Stimulated activated naive CD4-positive, alpha-beta T cell (primary cell): ENCODE results near the gene BANK1.

ENCODE experiments used
- DNase-seq, 6 experiments: peaks; one replicate each; lab custom pipeline; 2025; lab: John Stamatoyannopoulos, UW

Gene BANK1

DNA sequence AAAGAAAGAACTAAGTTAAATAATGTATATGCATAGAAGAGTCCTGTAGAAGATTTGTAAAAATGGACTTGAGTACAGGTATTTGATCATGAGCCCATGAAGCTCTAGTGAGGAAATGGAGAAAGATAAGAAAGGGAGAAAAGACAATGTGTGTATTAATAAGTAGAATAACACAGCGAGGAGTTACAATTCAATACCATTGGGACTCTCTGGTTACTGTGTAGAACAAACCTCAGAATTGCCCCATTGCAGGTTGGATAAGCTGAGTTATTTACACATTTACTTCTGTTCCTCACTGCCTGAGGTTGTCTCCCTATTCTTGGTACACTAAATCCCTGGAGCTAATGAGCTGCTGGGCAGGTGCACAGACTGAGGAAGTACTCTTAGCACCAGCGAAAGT, 33.3 kb downstream of the BANK1 start:
- no peak for DNase-seq

DNA sequence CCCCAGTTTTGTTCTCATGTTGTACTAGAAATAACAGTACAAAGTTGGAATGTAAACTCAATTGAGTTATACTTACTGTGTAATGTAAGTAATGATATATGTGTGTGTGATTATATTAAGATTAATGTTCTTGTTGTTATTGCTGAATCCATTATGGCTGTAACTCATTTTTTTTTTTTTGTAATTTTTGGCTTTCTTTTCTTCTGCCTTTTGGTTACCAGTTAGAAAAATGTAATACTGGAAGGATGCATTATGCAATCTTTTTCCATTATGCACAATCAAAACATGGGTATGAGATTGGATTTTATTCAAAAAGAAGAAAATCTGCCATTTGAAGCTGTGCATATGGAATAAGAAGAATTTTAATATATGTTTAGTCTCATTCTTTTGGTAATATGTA, 34.0 kb downstream of the BANK1 start:
- DNase-seq, result no peak

DNA sequence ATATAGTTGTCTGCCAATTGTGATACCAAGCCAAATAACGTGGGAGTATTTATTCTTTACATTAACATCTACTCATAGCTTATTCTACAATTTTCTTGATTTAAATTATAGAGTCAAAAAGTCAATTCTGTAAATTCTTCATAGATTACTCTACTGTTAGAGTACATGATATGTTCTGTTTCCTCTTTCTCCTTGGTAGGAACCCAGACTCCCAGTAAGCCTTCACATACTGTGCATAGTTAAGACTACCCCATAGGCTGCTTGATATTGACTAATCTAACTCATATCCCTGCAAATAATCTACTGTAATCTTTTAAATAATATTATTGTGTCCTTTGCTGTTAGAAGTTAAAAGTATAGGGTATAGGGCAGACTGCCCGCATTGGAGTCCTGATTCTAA, 35.4 kb downstream of the BANK1 start:
- no peak for DNase-seq

- no peak for DNase-seq
Observed at GRCh38 chr4:101831816-101832215, 41.3 kb downstream of the BANK1 start.

DNA sequence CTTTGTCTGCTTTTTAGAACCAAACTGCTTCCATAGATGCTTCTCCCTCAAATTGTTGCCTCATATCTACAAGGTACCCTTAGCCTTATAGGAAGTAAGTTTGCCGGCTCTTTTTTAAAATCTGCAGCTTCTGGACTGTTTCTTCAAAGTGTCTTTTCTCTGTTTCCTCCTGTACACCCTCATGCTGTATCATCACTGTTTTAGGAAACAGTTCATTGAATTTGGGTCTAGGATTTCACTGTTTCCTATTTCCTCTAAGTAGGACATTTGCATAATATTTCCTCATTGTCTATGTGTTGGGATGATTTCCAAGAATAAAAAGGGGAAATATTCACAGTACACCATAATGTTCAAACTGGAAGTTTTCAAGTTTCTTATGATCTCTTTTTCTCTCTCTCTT, 43.0 kb downstream of the BANK1 start:
- no peak for DNase-seq

- DNase-seq, result no peak
Observed at GRCh38 chr4:101835121-101835904, 44.8 kb downstream of the BANK1 start.

DNA sequence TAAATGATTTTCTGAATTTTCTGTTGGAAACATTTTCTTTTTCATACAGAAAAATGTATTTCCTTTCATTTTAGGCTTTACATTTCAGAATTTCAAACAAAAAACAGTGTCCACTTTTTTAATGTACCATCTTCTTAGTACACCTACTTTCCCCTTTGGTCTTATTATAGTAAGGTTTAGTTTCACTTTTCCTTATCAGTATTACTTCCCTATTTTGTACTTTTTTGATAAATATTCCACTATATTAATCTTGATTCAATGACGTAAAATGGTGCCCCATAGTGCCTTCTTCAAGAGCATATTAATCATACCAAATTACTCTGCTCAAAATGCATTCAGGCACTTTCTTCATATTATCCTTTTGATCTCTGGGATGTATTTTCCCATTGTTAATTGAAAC, 52.5 kb downstream of the BANK1 start:
- DNase-seq, result no peak

GRCh38 chr4:101846550-101846949, 56.0 kb downstream of the BANK1 start:
- DNase-seq, result no peak

DNA sequence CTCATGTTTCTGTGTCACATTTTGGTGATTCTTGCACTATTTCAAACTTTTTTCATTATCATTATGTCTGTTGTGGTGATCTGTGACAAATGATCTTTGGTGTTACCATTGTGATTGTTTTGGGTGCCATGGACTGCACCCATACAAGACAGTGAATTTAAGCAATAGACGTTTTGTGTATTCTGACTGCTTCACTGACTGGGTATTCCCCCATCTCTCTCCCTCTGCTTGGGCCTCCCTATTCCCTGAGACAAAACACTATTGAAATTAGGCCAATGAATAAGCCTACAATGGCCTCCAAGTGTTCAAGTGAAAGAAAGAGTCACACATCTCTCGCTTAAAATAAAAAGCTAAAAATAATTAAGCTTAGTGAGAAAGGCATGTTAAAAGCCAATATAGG, 60.2 kb downstream of the BANK1 start:
- no peak for DNase-seq

DNA sequence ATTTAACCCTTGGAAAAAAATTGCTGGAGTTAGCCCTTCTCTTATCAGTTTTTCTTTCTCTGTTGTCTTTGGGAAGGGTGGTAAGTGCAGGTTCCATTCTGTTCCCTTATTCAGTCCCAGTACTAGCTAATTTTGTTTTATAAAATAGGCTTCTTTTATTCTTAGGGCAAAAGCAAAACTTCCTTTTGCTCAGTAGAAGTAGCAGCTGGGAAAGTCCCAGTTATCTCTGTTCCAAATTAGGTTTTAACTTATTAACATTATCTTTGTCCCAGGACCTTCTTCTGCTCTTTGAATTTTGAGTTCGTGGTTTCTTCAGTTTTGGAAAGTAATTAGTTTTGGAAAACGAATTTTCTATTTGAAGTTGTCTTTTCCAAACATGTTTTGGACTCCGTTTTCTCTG, 61.1 kb downstream of the BANK1 start:
- no peak for DNase-seq

DNA sequence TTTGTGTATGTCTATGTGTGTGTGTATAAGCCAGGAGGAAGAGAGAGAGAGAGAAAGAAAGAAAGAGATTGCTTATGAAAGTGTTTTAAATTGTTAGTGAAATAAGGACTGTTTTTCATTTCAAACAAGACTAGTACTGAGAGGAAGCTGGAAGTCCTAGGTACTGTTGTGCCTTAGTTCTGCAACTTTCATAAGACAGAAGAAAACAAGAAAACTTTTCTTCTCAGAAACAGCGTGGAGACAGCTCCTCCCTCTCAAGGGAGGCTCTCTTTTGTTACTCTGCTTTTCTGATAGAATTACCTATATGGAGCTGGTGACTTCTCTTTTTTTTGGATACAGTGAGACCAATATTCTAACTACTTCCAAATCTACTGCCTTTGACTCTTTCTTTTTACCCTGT, 62.5 kb downstream of the BANK1 start:
- DNase-seq, result no peak

DNA sequence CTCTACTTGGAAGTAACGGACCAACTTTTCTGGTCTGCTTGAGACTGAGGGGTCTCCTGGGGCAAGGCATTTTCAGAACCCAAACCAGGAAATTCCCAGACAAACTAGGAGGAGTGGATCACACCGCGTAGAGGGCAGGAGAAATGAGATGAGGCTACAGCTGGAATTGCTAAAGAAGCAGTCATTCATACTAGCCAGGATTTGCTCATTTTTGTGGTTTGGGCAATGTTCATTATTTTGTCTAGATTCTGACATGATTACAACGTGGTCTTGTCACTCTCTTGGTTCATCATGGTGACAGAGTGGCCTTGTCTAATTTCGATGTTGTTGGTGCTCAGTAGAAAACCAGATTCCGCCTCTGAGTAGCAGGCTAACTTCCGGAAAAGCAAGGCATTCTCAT, 63.2 kb downstream of the BANK1 start:
- no peak for DNase-seq

GRCh38 chr4:101855239-101855638, 64.7 kb downstream of the BANK1 start:
- DNase-seq, result no peak

DNA sequence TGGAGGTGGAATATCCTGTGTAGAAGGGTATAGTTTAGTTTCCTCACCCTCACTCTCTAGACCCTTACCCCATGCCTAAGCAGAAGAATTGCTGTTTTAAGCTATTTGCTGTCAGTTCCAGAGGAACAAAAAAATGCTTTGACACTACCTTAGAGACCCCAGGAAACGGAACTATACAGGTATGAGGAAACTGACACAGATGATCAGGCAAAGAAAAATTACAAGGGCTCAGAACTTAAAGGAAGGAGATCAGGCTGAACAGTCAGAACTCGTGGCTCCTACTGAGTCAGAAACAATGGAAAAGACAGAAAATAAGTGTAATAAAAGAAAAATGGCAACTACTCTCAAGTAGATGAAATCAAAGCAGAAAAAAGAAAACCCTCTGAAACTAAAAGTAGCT, 65.6 kb downstream of the BANK1 start:
- no peak for DNase-seq

- no peak for DNase-seq
Observed at GRCh38 chr4:101857176-101857575, 66.6 kb downstream of the BANK1 start.

DNA sequence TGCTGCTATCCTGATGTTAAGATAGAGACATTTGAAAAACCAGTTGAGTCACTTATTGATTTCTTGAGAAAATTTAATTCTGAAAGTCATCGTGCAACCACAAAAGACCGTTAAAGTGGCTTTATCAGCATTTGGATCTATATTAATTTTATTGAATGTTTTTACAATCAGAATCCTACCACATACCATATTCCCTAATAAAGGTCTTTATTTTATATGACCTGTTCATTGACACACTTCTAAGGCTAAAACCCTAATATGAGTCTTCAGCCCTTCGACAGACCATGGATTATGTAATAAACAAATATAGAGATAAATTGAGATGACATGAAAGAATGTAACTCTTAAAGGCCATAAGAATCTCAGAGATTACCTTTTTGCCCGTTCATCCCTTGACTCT, 68.1 kb downstream of the BANK1 start:
- no peak for DNase-seq

- no peak for DNase-seq
Observed at GRCh38 chr4:101862595-101862994, 72.1 kb downstream of the BANK1 start.

DNA sequence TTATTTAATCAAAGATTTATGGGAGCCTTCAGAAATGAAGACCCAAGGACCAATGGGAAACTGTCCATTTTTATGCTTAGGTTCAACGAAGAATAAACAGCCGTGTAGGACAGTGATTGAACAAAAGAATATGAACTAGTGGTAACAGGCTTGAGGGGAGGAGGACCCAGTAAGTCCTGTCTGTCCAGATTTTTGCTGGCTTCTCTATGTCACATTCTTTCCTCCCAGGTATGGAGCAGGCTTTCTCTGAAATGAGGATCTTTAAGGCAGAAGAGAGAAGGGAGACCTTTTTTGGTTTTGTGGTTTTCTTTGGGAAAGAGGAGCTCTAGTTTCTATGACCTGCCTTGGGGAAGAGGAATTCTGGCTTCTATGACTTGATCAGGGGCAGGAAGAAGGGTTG, 74.1 kb downstream of the BANK1 start:
- DNase-seq, result no peak

DNA sequence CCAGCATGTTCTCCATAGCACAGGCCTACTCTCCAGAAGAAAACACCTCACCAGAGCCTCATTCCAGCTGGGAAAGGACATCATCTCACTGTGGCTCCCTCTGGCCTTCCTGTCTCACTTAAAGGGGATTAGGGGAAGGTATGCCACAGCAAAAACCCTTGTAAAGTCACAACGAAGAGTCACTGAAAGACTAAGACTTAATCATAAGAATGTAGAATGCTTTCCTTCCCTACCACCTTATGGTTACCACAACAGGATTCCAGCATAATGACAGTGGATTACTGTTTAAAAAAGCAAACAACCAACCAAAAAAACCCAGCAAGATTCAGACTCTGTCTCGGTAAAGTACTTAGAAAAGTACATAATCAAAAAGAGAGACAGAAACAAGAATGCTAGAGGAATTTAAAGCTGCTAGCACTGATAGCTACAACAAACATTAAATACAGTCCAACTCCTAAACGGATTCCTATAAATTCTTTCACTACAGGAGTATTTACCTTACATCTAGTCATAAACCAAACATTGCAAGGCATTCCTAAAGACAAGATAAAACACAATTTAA, 75.1 kb downstream of the BANK1 start:
- no peak for DNase-seq

- DNase-seq, result no peak
Observed at GRCh38 chr4:101870874-101871273, 80.3 kb downstream of the BANK1 start.

DNA sequence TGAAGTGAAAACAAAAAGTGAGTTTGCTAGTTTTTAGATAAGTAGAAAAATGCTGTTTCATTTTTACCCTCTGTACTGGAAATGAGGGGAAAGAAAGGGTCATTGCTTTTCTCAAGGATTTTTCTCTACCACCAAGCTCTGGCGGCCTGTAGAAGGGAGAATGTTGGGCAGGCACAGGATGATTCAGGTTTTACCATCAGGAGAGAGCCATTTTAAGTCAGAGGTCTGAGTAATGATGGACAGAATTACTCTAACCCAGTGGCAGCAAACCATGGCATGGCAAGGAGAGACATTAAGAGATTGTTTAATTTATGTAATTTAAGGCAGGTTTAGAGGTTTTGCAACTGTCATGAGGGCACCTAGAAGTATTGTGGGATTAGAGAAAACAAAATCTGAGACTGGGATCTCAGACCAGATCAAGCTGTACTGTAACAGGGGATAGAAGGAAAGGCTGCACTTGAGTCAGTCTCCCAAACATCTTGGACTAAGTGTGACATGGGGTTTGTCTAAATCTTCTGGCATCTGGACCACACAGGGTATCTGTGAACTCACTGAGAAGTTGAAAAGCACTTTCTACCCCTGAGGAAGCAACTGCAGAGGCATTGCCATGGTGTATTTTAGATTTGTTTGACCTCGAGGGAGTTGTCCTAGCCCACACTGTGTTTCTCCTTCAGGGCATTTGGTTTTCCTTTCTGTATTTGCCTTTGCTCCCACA, 81.6 kb downstream of the BANK1 start:
- no peak for DNase-seq

GRCh38 chr4:101885574-101885973, 95.0 kb downstream of the BANK1 start:
- DNase-seq, result no peak

DNA sequence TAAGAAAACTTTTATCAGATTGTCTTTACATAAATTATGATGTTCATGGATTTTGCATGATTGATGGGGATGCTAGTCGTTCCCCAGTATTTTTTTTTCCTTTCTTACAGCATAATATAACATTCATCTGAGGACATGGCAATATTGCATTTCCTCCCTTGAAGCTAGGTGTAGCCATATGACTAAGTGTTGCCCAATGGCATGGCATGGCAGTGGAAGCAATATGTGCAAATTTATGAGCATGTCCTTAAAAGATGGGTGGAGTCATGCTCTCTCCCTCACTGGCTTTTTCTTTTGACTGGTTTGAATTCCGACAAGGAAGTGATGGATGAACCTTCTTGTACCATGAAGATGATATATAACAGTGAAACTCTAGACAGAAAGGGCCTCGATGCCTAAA, 96.3 kb downstream of the BANK1 start:
- no peak for DNase-seq
